ENCODE measurements around the gene PDXK.
A peak's percentile ranks its signal among the peaks of the same experiment; 100 is the strongest.

The PDXK gene

GRCh38 chr21:43762303-43763128, 43.6 kb downstream of the PDXK start:
- DNase-seq (ENCODE audit: low spot score), result no peak

GRCh38 chr21:43763901-43764523, 45.1 kb downstream of the PDXK start:
- no peak for DNase-seq (ENCODE audit: low spot score)

GRCh38 chr21:43764576-43765495, 45.9 kb downstream of the PDXK start:
- DNase-seq (ENCODE audit: low spot score), result no peak

GRCh38 chr21:43766734-43767497, 48.0 kb downstream of the PDXK start:
- no peak for DNase-seq (ENCODE audit: low spot score)

GRCh38 chr21:43767498-43767983, 48.6 kb downstream of the PDXK start:
- no peak for DNase-seq (ENCODE audit: low spot score)

GRCh38 chr21:43767984-43768867, 49.3 kb downstream of the PDXK start:
- no peak for DNase-seq (ENCODE audit: low spot score)

- DNase-seq (ENCODE audit: low spot score), result no peak
Observed at GRCh38 chr21:43768868-43769167, 49.9 kb downstream of the PDXK start.

GRCh38 chr21:43769325-43769958, 50.5 kb downstream of the PDXK start:
- no peak for DNase-seq (ENCODE audit: low spot score)

- no peak for DNase-seq (ENCODE audit: low spot score)
Observed at GRCh38 chr21:43770066-43770655, 51.2 kb downstream of the PDXK start.

- DNase-seq (ENCODE audit: low spot score), result no peak
Observed at GRCh38 chr21:43771199-43771675, 52.3 kb downstream of the PDXK start.

- DNase-seq (ENCODE audit: low spot score), result no peak
Observed at GRCh38 chr21:43771698-43772424, 52.9 kb downstream of the PDXK start.

GRCh38 chr21:43772425-43772821, 53.5 kb downstream of the PDXK start:
- no peak for DNase-seq (ENCODE audit: low spot score)

GRCh38 chr21:43774163-43774562, 55.2 kb downstream of the PDXK start:
- no peak for DNase-seq (ENCODE audit: low spot score)

- DNase-seq (ENCODE audit: low spot score), result no peak
Observed at GRCh38 chr21:43775190-43775589, 56.3 kb downstream of the PDXK start.

GRCh38 chr21:43775795-43776430, 57.0 kb downstream of the PDXK start, which contains the start of gene CSTB:
Gene CSTB, minus strand, starts transcription at chr21:43776308. Its CDS starts 39 bp downstream, at chr21:43776269.
- DNase-seq (ENCODE audit: low spot score), result peak; percentile 88

GRCh38 chr21:43777953-43778352, 59.0 kb downstream of the PDXK start:
- no peak for DNase-seq (ENCODE audit: low spot score)

GRCh38 chr21:43778469-43779335, 59.8 kb downstream of the PDXK start:
- DNase-seq (ENCODE audit: low spot score), result no peak

All from left forelimb (tissue), 1 donor.